H1 (cell line): ENCODE measurements around the gene LILRA1. TPM values are rescaled to one million over a fixed set of nuclear protein-coding genes. Genes with fewer than 3 reads are reported as not detected.

Experiments used
- HDAC2 ChIP-seq, 2 experiments: fragments of 300-600 bp in 1 of 2; sonication (generic) in 1 of 2; IDR thresholded peaks; 2 replicates each; pipeline ENCODE4 v1.6.1; 2011 to 2012; ENCODE audit warnings: low read depth in 2 of 2, low read length in 2 of 2, mild to moderate bottlenecking in 2 of 2, moderate library complexity in 2 of 2, borderline replicate concordance in 1 of 2, inconsistent platforms in 1 of 2
- POLR2A ChIP-seq, 2 experiments: IDR thresholded peaks; 1 replicate in 1 of 2; 2 replicates in 1 of 2; pipeline ENCODE4 v1.6.1; 2011; ENCODE audit warnings: low read depth in 2 of 2, low read length in 2 of 2, mild to moderate bottlenecking in 2 of 2; ENCODE audit errors: control extremely low read depth in 1 of 2
- POU5F1 ChIP-seq: IDR thresholded peaks from 2 replicates; pipeline ENCODE4 v1.6.1; 2011; ENCODE audit warnings: low read depth, mild to moderate bottlenecking, low read length, moderate library complexity
- SAP30 ChIP-seq: fragments of 300-600 bp; sonication (generic); IDR thresholded peaks from 2 replicates; pipeline ENCODE4 v1.7.1; 2012; ENCODE audit warnings: low read length, moderate library complexity, mild to moderate bottlenecking, inconsistent platforms; ENCODE audit not compliant: insufficient read depth, insufficient replicate concordance
- SIX5 ChIP-seq: IDR thresholded peaks from 2 replicates; pipeline ENCODE4 v1.6.1; 2011; ENCODE audit warnings: mild to moderate bottlenecking, low read depth, low read length
- SUZ12 ChIP-seq: fragments of 200-600 bp; sonication (generic); IDR thresholded peaks from 2 replicates; pipeline ENCODE4 v1.6.1; 2012; ENCODE audit warnings: mild to moderate bottlenecking, inconsistent platforms, low read length, moderate library complexity, mixed read lengths
- TCF12 ChIP-seq: IDR thresholded peaks from 2 replicates; pipeline ENCODE4 v1.6.1; 2011; ENCODE audit warnings: low read depth, mild to moderate bottlenecking, low read length
- polyA plus RNA-seq, 7 experiments: library from polyadenylated mRNA; depleted of rRNA in 3 of 7; stranded (reverse) in 5 of 7; unstranded in 2 of 7; fragments of >200 nt in 5 of 7; fragments of 200-250 nt in 2 of 7; gene quantifications; 1 replicate in 5 of 7; 2 replicates in 1 of 7; 4 replicates in 1 of 7; pipeline versions ENCODE4 v1.2.1 to v1.2.3, GENCODE V29; 2011 to 2013; ENCODE audit warnings: missing spikeins in 2 of 7, mixed read lengths in 2 of 7
- total RNA-seq: library from RNA; stranded (reverse); fragmentation: NEBNext Ultra II Directional; extraction: Animal tissue kit (Norgen Biotek cat#: 25700); gene quantifications from 2 replicates; pipeline ENCODE4 v1.2.1, GENCODE V29; 2021
- TF ChIP-seq, protein P1 (sequence below): fragments of 300-600 bp; sonication (generic); IDR thresholded peaks from 2 replicates; pipeline ENCODE4 v1.7.1; 2012; ENCODE audit warnings: low read length, moderate library complexity, mild to moderate bottlenecking, inconsistent platforms; ENCODE audit not compliant: insufficient replicate concordance
- TF ChIP-seq, protein P2 (sequence below): IDR thresholded peaks from 2 replicates; pipeline ENCODE4 v1.6.1; 2012; ENCODE audit warnings: inconsistent platforms
- TF ChIP-seq, protein P3 (sequence below): IDR thresholded peaks from 2 replicates; pipeline ENCODE4 v1.6.1; 2011; ENCODE audit warnings: low read length, improper control_type of control experiment

LILRA1 gene
- total and polyA plus RNA-seq, 2 of the 8 experiments (the other 6 are each of a cell fraction or from before 2014, with no cell fraction given), result not detected

DNA sequence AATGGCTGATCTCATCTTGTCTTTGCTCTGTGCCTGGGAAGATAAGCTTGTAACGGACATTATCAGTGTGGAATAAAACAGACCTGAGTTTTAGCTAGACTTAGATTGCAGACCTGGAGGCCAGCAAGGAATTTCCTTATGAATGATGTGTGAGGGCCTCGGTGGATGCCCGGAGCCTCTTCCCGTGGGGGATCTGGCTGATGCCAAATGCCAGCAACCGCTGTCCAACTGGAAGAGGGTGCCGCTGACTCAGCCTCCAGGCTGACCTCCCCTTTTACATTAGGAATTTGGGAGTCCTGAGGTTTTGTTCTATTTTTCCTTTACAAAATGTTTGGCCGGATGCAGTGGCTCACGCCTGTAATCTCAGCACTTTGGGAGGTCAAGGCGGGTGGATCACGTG lies 39.4 kb upstream of the LILRA1 start (continued):
- TF ChIP-seq, protein P1, sequence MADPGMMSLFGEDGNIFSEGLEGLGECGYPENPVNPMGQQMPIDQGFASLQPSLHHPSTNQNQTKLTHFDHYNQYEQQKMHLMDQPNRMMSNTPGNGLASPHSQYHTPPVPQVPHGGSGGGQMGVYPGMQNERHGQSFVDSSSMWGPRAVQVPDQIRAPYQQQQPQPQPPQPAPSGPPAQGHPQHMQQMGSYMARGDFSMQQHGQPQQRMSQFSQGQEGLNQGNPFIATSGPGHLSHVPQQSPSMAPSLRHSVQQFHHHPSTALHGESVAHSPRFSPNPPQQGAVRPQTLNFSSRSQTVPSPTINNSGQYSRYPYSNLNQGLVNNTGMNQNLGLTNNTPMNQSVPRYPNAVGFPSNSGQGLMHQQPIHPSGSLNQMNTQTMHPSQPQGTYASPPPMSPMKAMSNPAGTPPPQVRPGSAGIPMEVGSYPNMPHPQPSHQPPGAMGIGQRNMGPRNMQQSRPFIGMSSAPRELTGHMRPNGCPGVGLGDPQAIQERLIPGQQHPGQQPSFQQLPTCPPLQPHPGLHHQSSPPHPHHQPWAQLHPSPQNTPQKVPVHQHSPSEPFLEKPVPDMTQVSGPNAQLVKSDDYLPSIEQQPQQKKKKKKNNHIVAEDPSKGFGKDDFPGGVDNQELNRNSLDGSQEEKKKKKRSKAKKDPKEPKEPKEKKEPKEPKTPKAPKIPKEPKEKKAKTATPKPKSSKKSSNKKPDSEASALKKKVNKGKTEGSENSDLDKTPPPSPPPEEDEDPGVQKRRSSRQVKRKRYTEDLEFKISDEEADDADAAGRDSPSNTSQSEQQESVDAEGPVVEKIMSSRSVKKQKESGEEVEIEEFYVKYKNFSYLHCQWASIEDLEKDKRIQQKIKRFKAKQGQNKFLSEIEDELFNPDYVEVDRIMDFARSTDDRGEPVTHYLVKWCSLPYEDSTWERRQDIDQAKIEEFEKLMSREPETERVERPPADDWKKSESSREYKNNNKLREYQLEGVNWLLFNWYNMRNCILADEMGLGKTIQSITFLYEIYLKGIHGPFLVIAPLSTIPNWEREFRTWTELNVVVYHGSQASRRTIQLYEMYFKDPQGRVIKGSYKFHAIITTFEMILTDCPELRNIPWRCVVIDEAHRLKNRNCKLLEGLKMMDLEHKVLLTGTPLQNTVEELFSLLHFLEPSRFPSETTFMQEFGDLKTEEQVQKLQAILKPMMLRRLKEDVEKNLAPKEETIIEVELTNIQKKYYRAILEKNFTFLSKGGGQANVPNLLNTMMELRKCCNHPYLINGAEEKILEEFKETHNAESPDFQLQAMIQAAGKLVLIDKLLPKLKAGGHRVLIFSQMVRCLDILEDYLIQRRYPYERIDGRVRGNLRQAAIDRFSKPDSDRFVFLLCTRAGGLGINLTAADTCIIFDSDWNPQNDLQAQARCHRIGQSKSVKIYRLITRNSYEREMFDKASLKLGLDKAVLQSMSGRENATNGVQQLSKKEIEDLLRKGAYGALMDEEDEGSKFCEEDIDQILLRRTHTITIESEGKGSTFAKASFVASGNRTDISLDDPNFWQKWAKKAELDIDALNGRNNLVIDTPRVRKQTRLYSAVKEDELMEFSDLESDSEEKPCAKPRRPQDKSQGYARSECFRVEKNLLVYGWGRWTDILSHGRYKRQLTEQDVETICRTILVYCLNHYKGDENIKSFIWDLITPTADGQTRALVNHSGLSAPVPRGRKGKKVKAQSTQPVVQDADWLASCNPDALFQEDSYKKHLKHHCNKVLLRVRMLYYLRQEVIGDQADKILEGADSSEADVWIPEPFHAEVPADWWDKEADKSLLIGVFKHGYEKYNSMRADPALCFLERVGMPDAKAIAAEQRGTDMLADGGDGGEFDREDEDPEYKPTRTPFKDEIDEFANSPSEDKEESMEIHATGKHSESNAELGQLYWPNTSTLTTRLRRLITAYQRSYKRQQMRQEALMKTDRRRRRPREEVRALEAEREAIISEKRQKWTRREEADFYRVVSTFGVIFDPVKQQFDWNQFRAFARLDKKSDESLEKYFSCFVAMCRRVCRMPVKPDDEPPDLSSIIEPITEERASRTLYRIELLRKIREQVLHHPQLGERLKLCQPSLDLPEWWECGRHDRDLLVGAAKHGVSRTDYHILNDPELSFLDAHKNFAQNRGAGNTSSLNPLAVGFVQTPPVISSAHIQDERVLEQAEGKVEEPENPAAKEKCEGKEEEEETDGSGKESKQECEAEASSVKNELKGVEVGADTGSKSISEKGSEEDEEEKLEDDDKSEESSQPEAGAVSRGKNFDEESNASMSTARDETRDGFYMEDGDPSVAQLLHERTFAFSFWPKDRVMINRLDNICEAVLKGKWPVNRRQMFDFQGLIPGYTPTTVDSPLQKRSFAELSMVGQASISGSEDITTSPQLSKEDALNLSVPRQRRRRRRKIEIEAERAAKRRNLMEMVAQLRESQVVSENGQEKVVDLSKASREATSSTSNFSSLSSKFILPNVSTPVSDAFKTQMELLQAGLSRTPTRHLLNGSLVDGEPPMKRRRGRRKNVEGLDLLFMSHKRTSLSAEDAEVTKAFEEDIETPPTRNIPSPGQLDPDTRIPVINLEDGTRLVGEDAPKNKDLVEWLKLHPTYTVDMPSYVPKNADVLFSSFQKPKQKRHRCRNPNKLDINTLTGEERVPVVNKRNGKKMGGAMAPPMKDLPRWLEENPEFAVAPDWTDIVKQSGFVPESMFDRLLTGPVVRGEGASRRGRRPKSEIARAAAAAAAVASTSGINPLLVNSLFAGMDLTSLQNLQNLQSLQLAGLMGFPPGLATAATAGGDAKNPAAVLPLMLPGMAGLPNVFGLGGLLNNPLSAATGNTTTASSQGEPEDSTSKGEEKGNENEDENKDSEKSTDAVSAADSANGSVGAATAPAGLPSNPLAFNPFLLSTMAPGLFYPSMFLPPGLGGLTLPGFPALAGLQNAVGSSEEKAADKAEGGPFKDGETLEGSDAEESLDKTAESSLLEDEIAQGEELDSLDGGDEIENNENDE, result no peak
- TF ChIP-seq POLR2A (IDR thresholded peaks at IDR 0.05; ENCODE audit: control extremely low read depth in 1 of 2, low read depth in 2 of 2, low read length in 2 of 2) (no peak), SUZ12 (no peak), TCF12 (no peak), POU5F1 (no peak), HDAC2 (IDR thresholded peaks at IDR 0.05; ENCODE audit: borderline replicate concordance in 1 of 2, low read depth in 2 of 2, low read length in 2 of 2) (no peak), SAP30 (no peak), SIX5 (no peak)
- TF ChIP-seq, protein P2, sequence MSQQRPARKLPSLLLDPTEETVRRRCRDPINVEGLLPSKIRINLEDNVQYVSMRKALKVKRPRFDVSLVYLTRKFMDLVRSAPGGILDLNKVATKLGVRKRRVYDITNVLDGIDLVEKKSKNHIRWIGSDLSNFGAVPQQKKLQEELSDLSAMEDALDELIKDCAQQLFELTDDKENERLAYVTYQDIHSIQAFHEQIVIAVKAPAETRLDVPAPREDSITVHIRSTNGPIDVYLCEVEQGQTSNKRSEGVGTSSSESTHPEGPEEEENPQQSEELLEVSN, result no peak
- TF ChIP-seq, protein P3, sequence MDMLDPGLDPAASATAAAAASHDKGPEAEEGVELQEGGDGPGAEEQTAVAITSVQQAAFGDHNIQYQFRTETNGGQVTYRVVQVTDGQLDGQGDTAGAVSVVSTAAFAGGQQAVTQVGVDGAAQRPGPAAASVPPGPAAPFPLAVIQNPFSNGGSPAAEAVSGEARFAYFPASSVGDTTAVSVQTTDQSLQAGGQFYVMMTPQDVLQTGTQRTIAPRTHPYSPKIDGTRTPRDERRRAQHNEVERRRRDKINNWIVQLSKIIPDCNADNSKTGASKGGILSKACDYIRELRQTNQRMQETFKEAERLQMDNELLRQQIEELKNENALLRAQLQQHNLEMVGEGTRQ, result no peak
